ENCODE measurements around the gene CLCF1.

Gene CLCF1

DNA sequence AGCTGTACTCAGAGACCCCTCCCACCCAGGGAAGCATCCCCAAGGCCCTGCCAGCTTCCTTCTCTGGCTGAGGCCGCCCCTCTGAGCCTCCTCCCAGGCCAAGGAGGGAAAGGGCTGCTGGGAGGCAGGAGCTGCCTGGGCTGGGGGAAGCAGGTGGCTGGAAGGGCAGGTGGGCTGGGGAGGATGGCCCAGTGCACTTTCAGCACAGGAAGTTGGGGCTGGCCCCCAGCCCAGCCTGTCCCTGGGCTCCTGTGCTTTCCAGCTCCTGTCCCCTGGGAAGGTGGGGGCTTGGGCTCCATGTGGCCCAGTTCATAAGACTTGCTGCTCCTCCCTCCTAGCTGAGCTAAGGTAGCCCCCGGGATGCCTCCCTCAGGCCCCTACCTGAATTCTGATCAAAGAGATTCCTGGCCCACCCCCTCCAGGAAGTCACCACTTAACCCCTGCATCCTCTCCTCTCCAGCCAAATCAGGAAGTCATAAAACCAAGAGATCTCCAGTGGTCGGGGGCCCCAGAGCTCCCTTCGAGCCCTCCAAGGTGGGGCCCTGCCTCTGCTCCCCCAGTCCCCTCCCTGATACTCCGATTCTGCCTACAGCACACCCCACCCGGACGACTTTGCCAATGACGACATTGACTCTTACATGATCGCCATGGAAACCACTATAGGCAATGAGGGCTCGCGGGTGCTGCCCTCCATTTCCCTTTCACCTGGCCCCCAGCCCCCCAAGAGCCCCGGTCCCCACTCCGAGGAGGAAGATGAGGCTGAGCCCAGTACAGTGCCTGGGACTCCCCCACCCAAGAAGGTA lies 23.4 kb upstream of the CLCF1 start:
- CTCF ChIA-PET, result interaction anchor here (1.3 to 42.5 kb wide), 2 partner anchors 30 to 71 kb away, joined by 3 to 1573 read pairs; partner anchors contain the start of genes CLCF1 and POLD4
- no peak for DNase-seq (ENCODE audit: extremely low spot score)
- TF ChIP-seq CTCF (IDR thresholded peaks at IDR 0.05; ENCODE audit: control extremely low read depth, extremely low read depth, low read depth, missing control alignments), result no peak
- POLR2A ChIA-PET, result interaction anchor here (0.9 to 1.2 kb wide), 2 partner anchors 16 to 157 kb away, joined by 3 read pairs; no protein-coding TSS in a partner anchor

DNA sequence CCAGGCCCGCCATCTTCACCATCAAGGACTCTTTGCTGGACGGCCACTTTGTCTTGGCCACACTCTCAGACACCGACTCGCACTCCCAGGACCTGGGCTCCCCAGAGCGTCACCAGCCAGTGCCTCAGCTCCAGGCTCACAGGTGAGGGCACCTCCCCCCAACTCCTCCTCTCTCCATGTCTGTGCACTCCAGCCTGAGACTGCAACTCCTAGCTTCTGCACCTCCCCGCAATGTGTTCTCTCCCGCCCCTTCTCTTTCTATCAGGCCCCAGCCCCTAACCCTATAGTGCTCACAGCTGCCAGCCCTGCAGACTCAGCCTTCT lies 22.8 kb upstream of the CLCF1 start:
- no peak for DNase-seq (ENCODE audit: extremely low spot score)
- TF ChIP-seq CTCF (IDR thresholded peaks at IDR 0.05; ENCODE audit: control extremely low read depth, extremely low read depth, low read depth, missing control alignments), result no peak
- ChIA-PET CTCF (interaction anchor here (1.3 to 42.5 kb wide), 2 partner anchors 29 to 72 kb away, joined by 3 to 1573 read pairs; partner anchors contain the start of genes CLCF1 and POLD4), POLR2A (interaction anchor here (0.9 to 1.2 kb wide), 2 partner anchors 15 to 156 kb away, joined by 3 read pairs; no protein-coding TSS in a partner anchor)

DNA sequence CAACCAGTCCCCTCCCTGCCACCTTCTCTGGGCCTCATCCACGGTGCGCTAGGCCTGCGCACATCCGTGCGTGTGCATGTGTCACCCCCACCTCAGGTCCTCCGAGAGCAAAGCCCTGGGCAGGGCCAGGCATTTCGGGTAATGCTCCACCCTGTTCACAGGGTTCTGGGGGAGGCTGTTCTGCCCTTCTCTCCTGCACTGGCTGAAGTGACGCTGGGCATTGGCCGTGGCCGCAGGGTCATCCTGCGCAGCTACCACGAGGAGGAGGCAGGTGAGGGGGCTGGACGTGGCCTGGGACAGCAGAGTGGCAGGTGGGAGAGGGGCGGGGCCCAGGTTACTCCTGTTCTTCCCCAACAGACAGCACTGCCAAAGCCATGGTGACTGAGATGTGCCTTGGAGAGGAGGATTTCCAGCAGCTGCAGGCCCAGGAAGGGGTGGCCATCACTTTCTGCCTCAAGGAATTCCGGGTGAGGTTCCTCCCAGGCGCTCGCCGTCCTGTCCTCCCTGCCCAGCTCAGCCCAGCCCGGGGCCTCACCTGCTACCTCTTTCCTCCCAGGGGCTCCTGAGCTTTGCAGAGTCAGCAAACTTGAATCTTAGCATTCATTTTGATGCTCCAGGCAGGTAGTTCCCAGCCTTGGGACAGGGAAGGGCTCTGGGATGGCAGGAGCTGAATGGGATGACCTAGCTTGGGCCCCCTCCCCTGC lies 22.3 kb upstream of the CLCF1 start:
- TF ChIP-seq CTCF (IDR thresholded peaks at IDR 0.05; ENCODE audit: control extremely low read depth, extremely low read depth, low read depth, missing control alignments), result no peak
- no peak for DNase-seq (ENCODE audit: extremely low spot score)
- ChIA-PET CTCF (interaction anchor here (1.3 to 42.5 kb wide), 2 partner anchors 29 to 72 kb away, joined by 3 to 1573 read pairs; partner anchors contain the start of genes CLCF1 and POLD4), POLR2A (interaction anchor here (0.9 kb wide), 1 partner anchor 15 kb away, joined by 3 read pairs; no protein-coding TSS in a partner anchor)

DNA sequence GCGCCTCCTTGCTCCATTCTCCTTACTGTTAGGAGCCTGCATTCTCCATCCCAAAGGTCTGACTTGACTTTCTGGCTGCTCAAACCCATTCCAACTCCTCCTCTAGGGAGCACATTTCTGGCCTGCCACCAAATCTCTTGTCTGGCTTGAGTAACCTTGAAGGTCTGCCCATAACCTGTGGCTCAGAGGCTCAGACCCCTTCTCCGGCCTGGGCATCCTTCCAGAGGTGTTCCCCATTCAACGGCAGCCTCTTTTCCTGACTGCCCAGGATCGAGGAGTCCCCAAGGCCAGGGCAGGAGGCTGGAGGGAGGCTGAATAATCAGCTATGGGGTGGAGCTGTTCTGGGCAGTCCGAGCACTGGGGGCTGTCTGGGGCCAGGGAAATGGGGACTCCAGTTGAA lies 20.6 kb upstream of the CLCF1 start:
- POLR2A ChIA-PET, result interaction anchor here (0.6 kb wide), 1 partner anchor 7 kb away, joined by 6 read pairs; no protein-coding TSS in a partner anchor
- CTCF ChIA-PET, result interaction anchor here (3.2 to 42.5 kb wide), 2 partner anchors 8 to 27 kb away, joined by 32 to 1573 read pairs; partner anchors contain the start of genes CLCF1, POLD4 and PPP1CA
- no peak for TF ChIP-seq CTCF (IDR thresholded peaks at IDR 0.05; ENCODE audit: control extremely low read depth, extremely low read depth, low read depth, missing control alignments)
- no peak for DNase-seq (ENCODE audit: extremely low spot score)

DNA sequence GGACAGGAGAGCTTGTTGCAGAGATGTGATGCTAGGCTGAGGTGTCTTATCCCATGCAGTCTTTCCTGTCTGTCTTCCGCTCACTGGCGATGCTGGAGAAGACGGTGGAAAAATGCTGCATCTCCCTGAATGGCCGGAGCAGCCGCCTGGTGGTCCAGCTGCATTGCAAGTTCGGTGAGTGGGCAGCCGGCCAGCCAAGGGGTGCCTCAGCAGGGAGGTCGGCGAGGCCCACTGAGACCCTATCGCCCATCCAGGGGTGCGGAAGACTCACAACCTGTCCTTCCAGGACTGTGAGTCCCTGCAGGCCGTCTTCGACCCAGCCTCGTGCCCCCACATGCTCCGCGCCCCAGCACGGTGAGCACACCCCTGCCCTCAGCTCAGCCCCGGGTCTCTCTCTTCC lies 20.0 kb upstream of the CLCF1 start:
- DNase-seq (ENCODE audit: extremely low spot score), result no peak
- ChIA-PET CTCF (interaction anchor here (3.2 to 42.5 kb wide), 2 partner anchors 8 to 26 kb away, joined by 32 to 1573 read pairs; partner anchors contain the start of genes CLCF1, POLD4 and PPP1CA), POLR2A (interaction anchor here (0.7 kb wide), 1 partner anchor 1916 kb away, joined by 5 read pairs; no protein-coding TSS in a partner anchor)
- TF ChIP-seq CTCF (IDR thresholded peaks at IDR 0.05; ENCODE audit: control extremely low read depth, extremely low read depth, low read depth, missing control alignments), result no peak

- POLR2A ChIA-PET, result interaction anchor here (0.5 to 1.9 kb wide), 6 partner anchors 9 to 153 kb away, joined by 3 to 22 read pairs (median 3); partner anchors contain the start of genes POLD4 and PPP1CA
- DNase-seq (ENCODE audit: extremely low spot score), result no peak
- TF ChIP-seq CTCF (IDR thresholded peaks at IDR 0.05; ENCODE audit: control extremely low read depth, extremely low read depth, low read depth, missing control alignments), result no peak
- CTCF ChIA-PET, result interaction anchor here (1.1 to 42.5 kb wide), 11 partner anchors 9 to 120 kb away, joined by 3 to 1573 read pairs (median 3); partner anchors contain the start of genes CLCF1, PITPNM1, POLD4 and PPP1CA
Observed at GRCh38 chr11:67392183-67392715, 18.9 kb upstream of the CLCF1 start.

Data from GM10248 (cell line).